CD4-positive, alpha-beta T cell treated with Interleukin-2 at 100 ng/mL for 4 hours (primary cell): ENCODE results near the gene ZNF71.
A peak's percentile ranks its signal among the peaks of the same experiment; 100 is the strongest.
"Not testable (repeated sequence)": the region's sequence is repeated elsewhere in the genome, so short reads cannot be mapped to it uniquely, and the experiment has no call there.

Experiments used
- DNase-seq: peaks from one replicate; pipeline ENCODE4 v3.0.0-alpha.2; 2020; ENCODE audit warnings: low spot score

The ZNF71 gene

GRCh38 chr19:56622374-56622773, 27.3 kb downstream of the ZNF71 start:
- no peak for DNase-seq

- no peak for DNase-seq
These were observed 27.9 kb downstream of the ZNF71 start for GRCh38 chr19:56623006-56623405.

GRCh38 chr19:56625708-56626107, 30.6 kb downstream of the ZNF71 start:
- no peak for DNase-seq

- DNase-seq: no peak
These were observed 37.9 kb downstream of the ZNF71 start for GRCh38 chr19:56633021-56633420.

- peak; percentile 1 for DNase-seq
These were observed 43.0 kb downstream of the ZNF71 start for GRCh38 chr19:56637976-56638555.

- no peak for DNase-seq
These were observed 44.1 kb downstream of the ZNF71 start for GRCh38 chr19:56639217-56639616.

- no peak for DNase-seq
These were observed 47.8 kb downstream of the ZNF71 start, which contains the start of gene SMIM17 for GRCh38 chr19:56642711-56643459. Gene SMIM17, plus strand, starts transcription at chr19:56643159. Its CDS starts 2,509 bp downstream, at chr19:56645668.

- no peak for DNase-seq
These were observed 48.4 kb downstream of the ZNF71 start for GRCh38 chr19:56643460-56643955.

- no peak for DNase-seq
These were observed 59.0 kb downstream of the ZNF71 start for GRCh38 chr19:56654151-56654550.

- DNase-seq: no peak
These were observed 65.4 kb downstream of the ZNF71 start for GRCh38 chr19:56660381-56661107.

GRCh38 chr19:56661248-56661647, 66.1 kb downstream of the ZNF71 start:
- DNase-seq: no peak

GRCh38 chr19:56663931-56664500, 68.9 kb downstream of the ZNF71 start:
- DNase-seq: no peak

- DNase-seq: no peak
These were observed 69.4 kb downstream of the ZNF71 start for GRCh38 chr19:56664511-56664910.

- no peak for DNase-seq
These were observed 72.3 kb downstream of the ZNF71 start for GRCh38 chr19:56667311-56667870.

- no peak for DNase-seq
These were observed 73.6 kb downstream of the ZNF71 start for GRCh38 chr19:56668676-56669075.

GRCh38 chr19:56670401-56670960, 75.4 kb downstream of the ZNF71 start:
- DNase-seq: no peak

- no peak for DNase-seq
These were observed 76.0 kb downstream of the ZNF71 start for GRCh38 chr19:56670961-56671612.

GRCh38 chr19:56671613-56671994, 76.5 kb downstream of the ZNF71 start, which contains the start of gene ZNF835:
Gene ZNF835, minus strand, starts transcription at chr19:56671757. Its CDS starts 6,559 bp downstream, at chr19:56665198.
- DNase-seq: peak; percentile 85

- not testable (repeated sequence) for DNase-seq
These were observed 77.5 kb downstream of the ZNF71 start for GRCh38 chr19:56672610-56673009.
